Activated naive CD4-positive, alpha-beta T cell treated with anti-CD3 and anti-CD28 coated beads, Interleukin-2, amount 50 U/mL, for 72 hours (primary cell): Measurements from ENCODE around the gene FAM241B. TPM values are rescaled to one million over a fixed set of nuclear protein-coding genes. Genes with fewer than 3 reads are reported as not detected.

Source experiments
- ATAC-seq, 2 donors: fragments of 150-1000 bp; cut with Tn5 transposase; 2 replicates each; pipeline ENCODE4 v1.10.0; 2021; ENCODE audit warnings: mild to moderate bottlenecking in 2 of 2, moderate library complexity in 2 of 2
- DNase-seq, 2 donors: peaks; one replicate each; pipeline ENCODE4 v3.0.0; 2021 to 2022; ENCODE audit warnings: low spot score in 2 of 2
- H3K27ac Mint-ChIP-seq, 2 donors: one replicate each; pipeline ENCODE4 v1.8.0; 2022; ENCODE audit warnings: mild to moderate bottlenecking in 2 of 2, mixed read lengths in 2 of 2
- H3K36me3 Mint-ChIP-seq, 2 donors: one replicate each; pipeline ENCODE4 v1.8.0; 2022; ENCODE audit warnings: mixed read lengths in 2 of 2
- H3K9me3 Mint-ChIP-seq, 2 donors: one replicate each; pipeline ENCODE4 v1.8.0; 2022; ENCODE audit warnings: mixed read lengths in 2 of 2
- total RNA-seq, 2 donors: library from RNA; stranded (reverse); gene quantifications; one replicate each; pipeline ENCODE4 v1.2.3, GENCODE V29; 2022

FAM241B gene
- total RNA-seq, 2 donors from 2014 or later: 9.0 to 29.8 TPM

DNA sequence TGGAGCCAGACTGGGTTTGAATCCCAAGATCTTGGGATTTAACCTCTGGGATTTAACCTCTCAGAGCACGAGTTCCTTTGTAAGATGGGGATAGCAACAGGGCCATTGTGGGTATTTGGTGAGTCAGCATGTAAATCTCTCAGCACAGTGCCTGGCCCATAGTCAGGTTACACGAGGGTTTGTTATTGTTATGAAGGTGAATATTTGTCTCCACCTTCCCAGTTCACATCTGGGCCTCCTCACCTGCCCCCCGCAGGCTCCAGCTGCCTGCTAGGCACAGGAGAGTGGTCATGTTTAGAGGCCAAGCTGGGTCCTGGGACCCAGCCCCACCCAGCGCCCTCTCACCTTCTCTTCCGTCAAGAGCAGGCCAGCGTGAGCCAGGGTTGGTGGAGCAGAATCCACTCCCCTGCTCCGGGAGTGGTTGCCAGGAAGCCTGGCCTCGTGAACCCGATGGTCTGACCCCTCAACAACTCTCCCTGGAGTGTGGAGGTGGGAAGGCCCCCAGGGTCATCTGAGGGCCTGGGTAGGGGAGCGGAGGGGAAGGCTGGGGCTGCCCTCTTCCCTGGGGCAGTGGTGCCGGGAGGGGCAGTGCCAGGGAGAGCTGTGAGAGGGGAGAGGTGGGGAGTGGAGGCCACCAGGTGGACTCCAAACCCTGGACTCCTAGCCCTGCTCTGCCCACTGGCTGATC, 26.0 kb downstream of the FAM241B start:
- DNase-seq (no peak), ATAC-seq (no peak)
- no peaks in the 10 kb centered on the region for H3K9me3 Mint-ChIP-seq
- H3K27ac Mint-ChIP-seq: no peak overlapping the region
- no peaks in the 10 kb centered on the region for H3K36me3 Mint-ChIP-seq

DNA sequence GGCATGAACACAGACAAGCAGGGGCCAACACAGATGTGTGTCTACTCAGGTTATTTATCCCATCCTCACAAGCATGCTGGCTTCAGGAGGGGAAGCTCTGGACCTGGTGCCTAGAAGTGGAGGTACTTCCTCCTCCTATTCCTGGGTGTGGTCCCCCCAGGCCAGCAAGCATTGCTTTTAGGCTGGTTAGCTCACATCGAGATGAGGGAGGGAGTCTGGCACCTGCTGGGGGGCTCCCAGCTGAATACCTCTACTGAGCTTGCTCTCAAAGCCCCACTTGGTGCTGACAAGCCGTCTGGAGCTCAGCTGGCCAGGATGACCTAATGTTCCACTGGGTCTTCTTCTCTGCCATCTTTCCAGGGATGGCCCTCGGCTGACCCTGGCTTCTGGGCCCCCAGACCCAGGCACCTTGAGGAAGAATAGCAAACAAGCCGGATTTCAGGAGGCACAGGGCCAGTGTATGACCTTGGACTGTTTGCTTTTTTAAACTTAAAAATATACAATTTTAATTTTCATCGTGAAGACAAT, 26.8 kb downstream of the FAM241B start:
- no peaks in the 10 kb centered on the region for H3K9me3 Mint-ChIP-seq
- DNase-seq (no peak), ATAC-seq (no peak)
- H3K27ac Mint-ChIP-seq: no peak overlapping the region
- H3K36me3 Mint-ChIP-seq: no peaks in the 10 kb centered on the region

DNA sequence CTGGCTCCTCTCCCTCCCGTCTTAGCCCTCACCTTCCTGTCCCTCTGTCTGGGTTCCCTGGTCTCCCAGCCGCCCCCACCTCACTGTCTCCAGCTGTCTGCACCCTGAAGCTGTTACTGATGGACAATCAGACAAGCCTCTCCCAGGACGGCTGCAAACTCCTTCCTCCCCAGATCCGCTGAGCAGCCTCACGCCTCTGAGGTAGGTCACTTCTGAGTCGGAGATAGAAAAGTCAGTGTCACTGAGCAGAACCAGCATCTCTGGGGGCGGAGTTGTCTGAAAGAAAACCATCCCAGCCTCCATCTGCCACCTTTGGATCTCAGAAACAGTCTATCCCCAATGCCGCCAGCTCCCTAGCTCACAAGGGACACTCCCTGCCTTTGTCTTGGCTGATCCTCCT, 27.4 kb downstream of the FAM241B start:
- Mint-ChIP-seq H3K36me3 (no peaks in the 10 kb centered on the region), H3K9me3 (no peaks in the 10 kb centered on the region), H3K27ac (peak overlapping the region in 1 of 2 donors; percentile 39)
- ATAC-seq (no peak), DNase-seq (no peak)

DNA sequence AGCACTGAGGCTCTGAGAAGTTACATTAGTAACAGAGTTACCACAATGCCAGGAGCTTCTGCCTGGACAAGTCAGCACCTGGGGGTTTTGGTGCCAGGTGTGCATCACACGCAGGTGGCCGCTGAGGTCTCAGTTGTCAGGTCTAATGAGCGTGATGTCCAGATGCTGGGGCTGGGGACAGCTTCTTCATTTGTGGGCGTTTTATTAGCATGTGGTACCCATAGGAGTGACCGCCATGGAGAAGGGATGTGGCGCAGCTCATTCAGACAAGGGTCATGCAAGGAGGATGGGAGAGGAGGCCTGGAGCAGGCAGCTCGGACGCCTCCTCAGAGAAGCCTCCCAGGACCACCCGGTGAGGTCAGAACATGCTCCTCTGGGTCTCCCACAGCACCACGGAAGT, 27.8 kb downstream of the FAM241B start:
- DNase-seq (no peak), ATAC-seq (no peak)
- no peaks in the 10 kb centered on the region for H3K9me3 Mint-ChIP-seq
- H3K36me3 Mint-ChIP-seq: no peaks in the 10 kb centered on the region
- H3K27ac Mint-ChIP-seq: no peak overlapping the region

DNA sequence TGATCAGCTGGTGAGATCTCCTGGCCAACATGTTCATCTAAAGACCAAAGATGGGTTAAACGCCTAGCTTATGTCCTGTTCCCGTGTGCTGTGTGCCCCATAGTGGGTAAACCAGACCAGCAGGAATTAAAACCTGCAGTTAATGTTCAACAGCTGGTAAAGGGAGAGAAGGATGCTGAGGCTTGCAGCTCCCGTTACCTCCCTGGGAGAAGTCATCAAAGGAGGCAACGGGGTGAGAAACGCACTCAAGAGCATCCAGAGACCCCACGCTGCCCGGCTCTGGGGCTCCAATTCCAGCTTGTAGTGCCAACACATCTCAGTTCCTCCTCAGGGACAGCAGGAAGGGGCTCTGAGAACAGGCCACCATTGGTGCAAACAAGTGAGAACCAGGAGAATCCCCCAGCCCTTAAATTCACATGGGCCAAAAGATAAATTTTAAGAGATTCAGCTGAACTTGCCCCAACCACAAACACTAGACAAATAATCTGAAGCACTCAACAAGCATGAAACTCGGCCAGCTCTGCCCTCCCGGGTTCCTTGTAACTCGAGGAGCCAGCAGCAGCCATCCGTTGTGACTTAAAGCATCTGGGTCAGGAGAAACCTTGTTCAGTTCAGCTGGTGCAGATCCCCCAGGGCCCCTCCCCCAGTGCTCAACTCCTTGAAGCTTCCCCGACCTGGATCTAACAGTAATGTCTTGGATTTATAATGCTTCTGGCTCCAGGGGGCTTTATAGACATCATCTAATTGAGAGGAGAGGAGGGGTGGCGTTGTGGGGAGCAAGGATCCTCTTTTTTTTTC, 29.4 kb downstream of the FAM241B start:
- Mint-ChIP-seq H3K36me3 (no peaks in the 10 kb centered on the region), H3K9me3 (no peaks in the 10 kb centered on the region), H3K27ac (no peak overlapping the region)
- DNase-seq (no peak), ATAC-seq (no peak)

DNA sequence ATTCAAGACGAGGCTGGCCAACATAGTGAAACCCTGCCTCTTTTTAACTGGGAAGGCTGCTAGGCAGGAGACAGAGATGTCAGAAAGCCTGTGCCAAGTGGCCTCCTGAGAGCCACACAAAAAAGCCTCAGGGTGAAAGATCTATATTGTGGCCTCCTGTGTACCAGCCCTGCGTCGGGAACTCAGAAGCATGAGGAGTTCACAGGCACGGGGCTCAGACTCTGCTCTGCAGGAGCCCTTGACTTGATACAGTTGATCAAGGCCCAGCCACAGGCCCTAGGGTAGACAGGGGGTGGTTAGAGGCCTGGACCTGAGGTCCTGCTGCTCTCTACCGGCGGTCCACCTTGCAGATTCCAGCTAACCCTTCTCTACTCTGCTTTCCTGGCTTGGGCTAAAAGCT, 30.2 kb downstream of the FAM241B start:
- Mint-ChIP-seq H3K36me3 (no peaks in the 10 kb centered on the region), H3K9me3 (no peaks in the 10 kb centered on the region), H3K27ac (no peak overlapping the region)
- ATAC-seq (no peak), DNase-seq (no peak)

DNA sequence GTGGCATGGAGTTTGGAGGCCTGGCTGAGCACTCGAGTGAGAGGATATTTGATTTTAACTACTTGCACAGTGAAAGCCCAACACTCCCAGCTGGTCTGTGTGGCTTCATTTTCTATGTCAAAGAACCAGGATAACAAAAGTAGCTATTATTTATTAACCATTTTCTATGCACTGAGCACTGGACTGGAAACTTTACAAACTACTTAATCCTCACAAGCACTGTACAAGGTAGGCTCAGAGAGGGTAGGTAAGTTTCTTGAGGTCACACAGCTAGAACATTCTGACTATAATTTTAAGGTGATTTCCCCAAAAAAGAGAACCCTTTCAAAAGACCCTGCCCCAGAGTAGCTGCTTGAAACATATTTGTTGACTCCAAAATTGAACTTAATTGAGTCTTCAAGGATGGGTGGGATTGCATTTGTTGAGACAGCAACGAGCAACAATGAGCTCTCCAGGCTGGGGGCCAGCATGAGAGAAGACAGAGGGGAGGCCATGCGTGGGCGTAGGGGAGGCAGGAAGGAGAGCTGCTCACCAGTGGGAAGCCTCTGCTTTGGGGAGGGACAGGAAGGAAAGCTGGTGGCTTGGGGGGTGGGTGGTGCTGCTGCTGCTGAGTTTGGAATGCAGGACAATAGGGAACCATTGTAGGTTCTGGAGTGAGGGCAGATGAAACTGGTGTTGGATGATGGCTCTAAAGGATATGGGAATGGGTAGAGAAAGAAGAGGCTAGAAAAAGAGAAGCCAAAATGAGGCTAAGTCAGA, 31.5 kb downstream of the FAM241B start:
- Mint-ChIP-seq H3K9me3 (no peaks in the 10 kb centered on the region), H3K27ac (no peak overlapping the region), H3K36me3 (no peaks in the 10 kb centered on the region)
- no peak for DNase-seq
- ATAC-seq: no peak

DNA sequence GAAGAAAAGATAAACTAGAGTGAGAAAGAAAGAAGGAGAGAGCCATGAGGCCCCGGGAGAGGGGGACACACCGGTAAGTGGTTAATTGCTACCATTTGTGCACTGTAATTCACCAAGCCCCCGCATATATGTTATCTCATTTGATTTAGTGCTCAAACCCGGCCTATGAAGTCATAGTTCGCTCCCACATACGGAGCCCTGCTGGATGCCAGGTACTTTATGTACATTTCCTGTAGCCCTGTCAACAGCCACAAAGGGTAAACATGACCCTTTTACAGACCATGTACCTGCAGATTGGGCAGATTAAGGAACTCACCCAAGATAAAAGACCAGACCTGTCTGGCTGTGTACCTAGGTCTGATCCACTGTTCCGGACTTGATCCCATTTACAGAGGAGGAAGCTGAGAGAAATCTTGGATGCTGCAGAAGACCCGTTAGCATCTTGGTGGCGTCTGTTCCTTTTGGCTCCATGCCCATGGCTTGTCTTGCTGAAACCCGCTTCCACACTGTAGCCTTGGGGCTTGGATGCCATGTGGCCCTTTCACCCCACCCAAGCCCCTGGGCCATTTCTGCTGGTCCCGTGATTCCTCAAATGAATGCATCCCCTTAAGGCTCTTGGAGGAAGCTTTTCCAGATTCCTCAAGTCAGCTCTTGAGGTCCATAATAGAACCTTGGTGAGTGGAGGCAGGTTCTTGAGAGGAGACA, 32.3 kb downstream of the FAM241B start:
- Mint-ChIP-seq H3K9me3 (no peaks in the 10 kb centered on the region), H3K36me3 (no peaks in the 10 kb centered on the region), H3K27ac (no peak overlapping the region)
- no peak for ATAC-seq
- DNase-seq: no peak

DNA sequence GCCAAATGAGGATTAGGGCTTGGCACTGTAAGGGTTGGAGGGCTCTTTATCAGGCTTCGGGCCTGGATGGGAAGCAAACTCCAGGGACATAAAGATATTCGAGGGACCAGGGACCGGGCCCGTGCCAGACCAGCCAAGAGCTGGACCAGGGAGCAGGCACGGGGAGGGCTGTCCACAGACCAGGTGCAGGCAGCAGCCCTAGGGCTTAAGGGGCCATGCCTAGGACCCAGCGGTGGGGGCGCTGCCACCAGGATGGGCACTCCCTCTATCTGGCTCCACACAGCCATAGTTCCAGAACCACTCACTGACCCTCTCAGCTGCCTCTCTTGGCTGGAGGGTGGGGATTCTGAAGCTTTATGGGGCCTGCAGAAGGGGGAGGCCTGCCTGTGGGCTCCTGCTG, 32.9 kb downstream of the FAM241B start:
- H3K36me3 Mint-ChIP-seq: no peaks in the 10 kb centered on the region

DNA sequence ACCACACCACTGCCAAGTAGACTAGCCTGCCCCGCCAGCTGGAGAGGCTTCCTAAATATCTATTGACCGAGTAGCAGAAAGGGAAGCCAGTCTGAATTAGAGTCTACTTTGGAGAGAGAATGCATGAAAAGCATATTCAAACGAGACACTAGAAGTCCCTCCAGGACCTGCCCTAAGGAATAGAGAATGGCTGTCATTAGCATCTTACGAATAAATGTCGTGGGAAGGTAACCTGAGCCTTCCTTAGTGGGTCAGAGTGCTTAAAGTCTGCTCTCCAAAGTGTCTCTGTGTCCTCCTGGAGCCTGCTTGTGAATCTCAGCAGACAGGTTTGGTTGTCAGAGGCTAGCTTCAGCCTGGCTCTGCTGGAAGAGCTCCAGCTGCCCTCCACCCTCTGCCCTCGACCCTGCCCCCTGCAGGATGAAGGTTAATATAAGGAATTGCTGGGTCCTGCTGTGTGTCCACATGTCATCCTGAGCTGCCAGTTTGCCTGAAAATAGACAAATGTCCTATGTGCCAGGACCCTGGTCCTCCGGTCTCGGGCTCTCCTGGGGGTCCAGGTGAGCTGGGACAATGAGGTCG, 33.4 kb downstream of the FAM241B start:
- DNase-seq: no peak
- Mint-ChIP-seq H3K9me3 (peaks cover 0 to 3% of the 10 kb centered on the region in 2 donors), H3K27ac (no peak overlapping the region), H3K36me3 (no peaks in the 10 kb centered on the region)
- ATAC-seq: peak in 1 of 2 donors; percentile 22

More for the DNA sequence above, 32.9 kb downstream of the FAM241B start:
- H3K27ac Mint-ChIP-seq: no peak overlapping the region
- H3K9me3 Mint-ChIP-seq: no peaks in the 10 kb centered on the region
- DNase-seq (no peak), ATAC-seq (no peak)

DNA sequence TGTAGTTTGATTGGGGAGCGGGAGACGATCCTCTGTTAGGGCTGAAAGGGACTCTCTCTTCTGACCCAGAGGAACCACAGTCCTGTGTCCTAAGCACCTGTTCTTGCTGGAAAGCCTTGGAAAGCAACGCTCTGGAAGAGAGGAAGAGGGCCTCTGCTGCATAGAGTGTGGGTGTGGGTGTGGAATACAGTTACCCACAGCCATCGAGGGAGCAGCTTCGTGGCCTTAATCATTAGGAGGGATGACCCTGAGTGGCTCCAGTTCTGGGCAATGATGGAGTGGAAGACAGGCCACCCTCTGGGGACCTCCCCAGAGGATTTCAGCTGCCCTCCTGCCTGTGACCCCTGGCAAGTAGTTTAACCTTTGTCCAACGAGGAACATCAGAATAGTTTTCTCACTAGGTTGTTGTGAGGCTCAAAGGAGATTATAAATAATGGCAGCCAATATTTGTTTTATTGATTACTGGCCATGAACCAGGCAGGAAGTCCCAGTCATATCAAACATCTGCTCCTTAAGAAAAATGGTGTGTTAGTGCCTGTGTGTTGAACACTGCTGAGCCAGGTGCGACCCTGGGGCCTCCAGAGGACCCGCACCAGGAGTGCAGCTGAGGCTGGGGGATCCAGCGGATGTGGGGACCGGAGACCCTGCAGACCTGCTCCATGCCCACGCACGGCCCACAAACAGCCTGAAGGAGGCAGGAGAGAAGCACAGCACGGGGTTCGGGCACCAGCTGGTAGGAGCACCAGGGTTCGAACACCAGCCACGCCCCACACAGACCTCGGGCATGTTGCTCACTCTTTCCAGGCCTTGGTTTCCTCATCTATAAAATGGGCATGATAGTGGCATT, 35.6 kb downstream of the FAM241B start:
- no peak for DNase-seq
- peaks cover 0 to 4% of the 10 kb centered on the region in 2 donors for H3K9me3 Mint-ChIP-seq
- no peaks in the 10 kb centered on the region for H3K36me3 Mint-ChIP-seq
- no peak for ATAC-seq
- H3K27ac Mint-ChIP-seq: no peak overlapping the region

DNA sequence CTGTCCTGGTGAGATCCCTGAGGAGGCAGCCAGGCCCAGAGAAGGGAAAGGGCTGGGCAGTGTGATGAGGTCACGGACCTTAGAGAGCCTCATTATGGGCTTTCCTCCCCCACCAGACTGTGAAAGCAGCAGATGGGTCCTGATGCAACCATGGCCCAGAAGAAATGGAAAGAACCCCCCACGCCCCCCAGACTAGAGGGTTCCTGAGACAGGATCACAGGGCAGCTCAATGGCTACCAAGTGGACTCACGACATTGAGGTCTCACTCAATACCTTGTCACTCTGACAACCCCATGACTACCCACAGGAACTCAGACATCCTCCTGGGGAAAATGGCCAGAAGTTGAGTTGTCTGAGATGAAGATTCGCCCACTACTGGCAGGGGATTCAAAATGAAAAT, 36.7 kb downstream of the FAM241B start:
- Mint-ChIP-seq H3K36me3 (no peaks in the 10 kb centered on the region), H3K9me3 (peaks cover 0 to 4% of the 10 kb centered on the region in 2 donors), H3K27ac (no peak overlapping the region)
- DNase-seq: no peak
- no peak for ATAC-seq

DNA sequence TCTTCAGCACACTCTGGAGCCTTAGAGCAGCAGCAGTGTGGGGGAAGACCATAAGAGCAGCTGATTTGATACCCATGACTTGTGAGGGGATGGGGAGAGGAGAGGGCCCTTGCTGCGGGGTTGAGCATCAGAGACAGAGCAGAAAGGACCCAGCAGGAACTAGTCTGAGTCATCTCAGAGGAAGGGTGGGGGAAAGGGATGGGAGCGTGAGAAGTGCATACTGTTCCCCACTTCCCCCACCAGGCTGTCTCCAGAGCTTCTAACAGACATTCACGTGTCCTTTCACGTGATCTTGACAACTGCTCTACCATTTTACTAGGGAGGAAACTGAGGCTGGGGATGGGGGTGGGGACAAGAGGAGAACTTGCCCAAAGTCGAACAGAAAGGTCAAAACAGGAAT, 38.7 kb downstream of the FAM241B start:
- Mint-ChIP-seq H3K27ac (no peak overlapping the region), H3K9me3 (peaks cover 0 to 4% of the 10 kb centered on the region in 2 donors), H3K36me3 (no peaks in the 10 kb centered on the region)
- no peak for DNase-seq
- no peak for ATAC-seq

DNA sequence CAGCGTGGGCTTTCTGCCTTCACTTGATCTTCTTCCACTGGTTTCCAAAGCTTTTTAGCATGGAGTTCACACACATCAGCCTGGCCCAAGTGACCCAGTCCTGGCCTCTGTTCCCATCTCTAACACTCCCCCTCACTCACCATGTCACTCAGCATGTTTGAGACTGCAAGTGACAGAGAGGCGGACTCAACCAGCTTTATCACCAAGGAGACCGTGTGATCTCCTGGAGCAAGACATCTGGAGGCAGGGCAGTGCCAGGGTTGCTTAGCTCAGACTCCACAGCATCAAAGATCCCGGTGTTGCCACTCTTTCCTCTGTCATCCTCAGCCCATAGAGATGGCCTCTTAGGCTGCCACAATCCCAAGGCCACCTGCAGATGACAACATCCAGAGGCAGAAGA, 39.4 kb downstream of the FAM241B start:
- DNase-seq (no peak), ATAC-seq (no peak)
- no peaks in the 10 kb centered on the region for H3K36me3 Mint-ChIP-seq
- peaks cover 0 to 4% of the 10 kb centered on the region in 2 donors for H3K9me3 Mint-ChIP-seq
- H3K27ac Mint-ChIP-seq: no peak overlapping the region

DNA sequence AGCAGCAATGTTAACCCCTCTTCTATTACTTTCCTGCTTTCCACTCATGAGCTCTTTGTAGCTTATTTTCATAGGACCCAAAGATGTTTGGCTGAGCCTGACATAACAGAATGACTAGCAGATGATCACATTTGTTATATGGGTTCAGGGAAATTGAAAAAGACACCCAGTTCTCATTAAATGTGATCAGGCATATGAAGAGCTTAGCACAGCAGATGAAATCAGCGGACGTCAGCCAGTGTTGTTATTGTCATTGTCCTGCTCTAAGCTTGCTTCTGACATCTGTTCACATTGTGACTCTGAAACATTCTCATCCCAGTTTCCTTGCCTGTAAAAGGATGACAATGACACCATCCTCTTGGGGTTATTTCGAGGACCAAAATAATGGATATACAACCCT, 43.5 kb downstream of the FAM241B start:
- Mint-ChIP-seq H3K9me3 (peaks cover 0 to under 1% of the 10 kb centered on the region in 2 donors), H3K36me3 (no peaks in the 10 kb centered on the region), H3K27ac (no peak overlapping the region)
- DNase-seq (no peak), ATAC-seq (no peak)
